Measurements from ENCODE around the gene GZMM. TPM values are rescaled to one million over a fixed set of nuclear protein-coding genes. Genes with fewer than 3 reads are reported as not detected.
A peak's percentile ranks its signal among the peaks of the same experiment; 100 is the strongest.

Gene GZMM
- total and polyA plus RNA-seq, 9 donors: 0.15 to 0.56 (median 0.25) TPM; not detected in 1

- H3K4me1 ChIP-seq (ENCODE audit: control insufficient read depth, insufficient read depth, low read length): peaks cover 15% of the 10 kb centered on the region
- no peak overlapping the region for H3K27ac ChIP-seq (ENCODE audit: low read length)
- H3K4me3 ChIP-seq (ENCODE audit: low read length): no peak overlapping the region
- H3K9me3 ChIP-seq (replicated peaks; ENCODE audit: control insufficient read depth, low read depth, low read length): no peaks in the 10 kb centered on the region
- 7% methylated on average over 23 of the region's 41 CpGs for WGBS (ENCODE audit: insufficient coverage)
- no peak for DNase-seq
- no peaks in the 10 kb centered on the region for H3K36me3 ChIP-seq (ENCODE audit: control insufficient read depth, insufficient read depth, low read length)
- H3K27me3 ChIP-seq (ENCODE audit: control insufficient read depth, insufficient read depth, low read length): peaks cover 84% of the 10 kb centered on the region
Measured at GRCh38 chr19:590750-591098, 46.9 kb downstream of the GZMM start.

GRCh38 chr19:591099-591958 lies 47.5 kb downstream of the GZMM start:
- Histone ChIP-seq H3K36me3 (ENCODE audit: control insufficient read depth, insufficient read depth, low read length) (no peaks in the 10 kb centered on the region), H3K4me1 (ENCODE audit: control insufficient read depth, insufficient read depth, low read length) (peaks cover 15% of the 10 kb centered on the region), H3K27ac (ENCODE audit: low read length) (no peak overlapping the region), H3K4me3 (ENCODE audit: low read length) (no peak overlapping the region), H3K9me3 (replicated peaks; ENCODE audit: control insufficient read depth, low read depth, low read length) (no peaks in the 10 kb centered on the region), H3K27me3 (ENCODE audit: control insufficient read depth, insufficient read depth, low read length) (peaks cover 86% of the 10 kb centered on the region)
- DNase-seq: peak; percentile 47
- WGBS (ENCODE audit: insufficient coverage): 27% methylated on average over 71 of the region's 75 CpGs

GRCh38 chr19:592101-592500 lies 48.2 kb downstream of the GZMM start:
- WGBS (ENCODE audit: insufficient coverage): 66% methylated on average over 9 of the region's 19 CpGs

GRCh38 chr19:593055-593454 lies 49.2 kb downstream of the GZMM start:
- DNase-seq: no peak
- Histone ChIP-seq H3K27me3 (ENCODE audit: control insufficient read depth, insufficient read depth, low read length) (peaks cover 84% of the 10 kb centered on the region), H3K36me3 (ENCODE audit: control insufficient read depth, insufficient read depth, low read length) (no peaks in the 10 kb centered on the region), H3K9me3 (replicated peaks; ENCODE audit: control insufficient read depth, low read depth, low read length) (no peaks in the 10 kb centered on the region), H3K4me1 (ENCODE audit: control insufficient read depth, insufficient read depth, low read length) (peaks cover 12% of the 10 kb centered on the region), H3K4me3 (ENCODE audit: low read length) (no peak overlapping the region), H3K27ac (ENCODE audit: low read length) (no peak overlapping the region)
- 80% methylated on average over 15 of the region's 18 CpGs for WGBS (ENCODE audit: insufficient coverage)

More at GRCh38 chr19:592101-592500, 48.2 kb downstream of the GZMM start:
- H3K9me3 ChIP-seq (replicated peaks; ENCODE audit: control insufficient read depth, low read depth, low read length): no peaks in the 10 kb centered on the region
- H3K4me1 ChIP-seq (ENCODE audit: control insufficient read depth, insufficient read depth, low read length): peaks cover 15% of the 10 kb centered on the region
- no peak overlapping the region for H3K4me3 ChIP-seq (ENCODE audit: low read length)
- no peaks in the 10 kb centered on the region for H3K36me3 ChIP-seq (ENCODE audit: control insufficient read depth, insufficient read depth, low read length)
- H3K27me3 ChIP-seq (ENCODE audit: control insufficient read depth, insufficient read depth, low read length): peaks cover 86% of the 10 kb centered on the region
- no peak overlapping the region for H3K27ac ChIP-seq (ENCODE audit: low read length)
- no peak for DNase-seq

- H3K9me3 ChIP-seq (replicated peaks; ENCODE audit: control insufficient read depth, low read depth, low read length): no peaks in the 10 kb centered on the region
- H3K27me3 ChIP-seq (ENCODE audit: control insufficient read depth, insufficient read depth, low read length): peaks cover 79% of the 10 kb centered on the region
- no peak overlapping the region for H3K27ac ChIP-seq (ENCODE audit: low read length)
- peaks cover 8% of the 10 kb centered on the region for H3K4me1 ChIP-seq (ENCODE audit: control insufficient read depth, insufficient read depth, low read length)
- DNase-seq: no peak
- no peaks in the 10 kb centered on the region for H3K36me3 ChIP-seq (ENCODE audit: control insufficient read depth, insufficient read depth, low read length)
- WGBS (ENCODE audit: insufficient coverage): 68% methylated on average over 6 of the region's 9 CpGs
- no peak overlapping the region for H3K4me3 ChIP-seq (ENCODE audit: low read length)
Measured at GRCh38 chr19:593505-593904, 49.7 kb downstream of the GZMM start.

- Histone ChIP-seq H3K27me3 (ENCODE audit: control insufficient read depth, insufficient read depth, low read length) (peaks cover 75% of the 10 kb centered on the region), H3K27ac (ENCODE audit: low read length) (no peak overlapping the region), H3K9me3 (replicated peaks; ENCODE audit: control insufficient read depth, low read depth, low read length) (no peaks in the 10 kb centered on the region), H3K4me1 (ENCODE audit: control insufficient read depth, insufficient read depth, low read length) (peaks cover under 1% of the 10 kb centered on the region), H3K36me3 (ENCODE audit: control insufficient read depth, insufficient read depth, low read length) (no peaks in the 10 kb centered on the region), H3K4me3 (ENCODE audit: low read length) (no peak overlapping the region)
- DNase-seq: no peak
- 56% methylated on average over 16 of the region's 24 CpGs for WGBS (ENCODE audit: insufficient coverage)
Measured at GRCh38 chr19:594265-594870, 50.5 kb downstream of the GZMM start.

- Histone ChIP-seq H3K27ac (ENCODE audit: low read length) (no peak overlapping the region), H3K4me3 (ENCODE audit: low read length) (no peak overlapping the region), H3K27me3 (ENCODE audit: control insufficient read depth, insufficient read depth, low read length) (peaks cover 72% of the 10 kb centered on the region), H3K36me3 (ENCODE audit: control insufficient read depth, insufficient read depth, low read length) (no peaks in the 10 kb centered on the region), H3K9me3 (replicated peaks; ENCODE audit: control insufficient read depth, low read depth, low read length) (no peaks in the 10 kb centered on the region), H3K4me1 (ENCODE audit: control insufficient read depth, insufficient read depth, low read length) (no peaks in the 10 kb centered on the region)
- DNase-seq: no peak
- 47% methylated on average over 30 of the region's 42 CpGs for WGBS (ENCODE audit: insufficient coverage)
Measured at GRCh38 chr19:595326-596262, 51.7 kb downstream of the GZMM start.

GRCh38 chr19:596263-596655 lies 52.4 kb downstream of the GZMM start:
- Histone ChIP-seq H3K4me3 (ENCODE audit: low read length) (no peak overlapping the region), H3K4me1 (ENCODE audit: control insufficient read depth, insufficient read depth, low read length) (no peaks in the 10 kb centered on the region), H3K27ac (ENCODE audit: low read length) (no peak overlapping the region), H3K9me3 (replicated peaks; ENCODE audit: control insufficient read depth, low read depth, low read length) (no peaks in the 10 kb centered on the region), H3K36me3 (ENCODE audit: control insufficient read depth, insufficient read depth, low read length) (no peaks in the 10 kb centered on the region), H3K27me3 (ENCODE audit: control insufficient read depth, insufficient read depth, low read length) (peaks cover 65% of the 10 kb centered on the region)
- 60% methylated on average over 14 of the region's 16 CpGs for WGBS (ENCODE audit: insufficient coverage)
- no peak for DNase-seq

GRCh38 chr19:597406-598315 lies 53.8 kb downstream of the GZMM start:
- H3K27ac ChIP-seq (ENCODE audit: low read length): no peak overlapping the region
- H3K4me1 ChIP-seq (ENCODE audit: control insufficient read depth, insufficient read depth, low read length): no peaks in the 10 kb centered on the region
- 69% methylated on average over 16 of the region's 18 CpGs for whole genome bisulfite sequencing (ENCODE audit: insufficient coverage)
- peaks cover 51% of the 10 kb centered on the region for H3K27me3 ChIP-seq (ENCODE audit: control insufficient read depth, insufficient read depth, low read length)
- no peak for DNase-seq
- no peaks in the 10 kb centered on the region for H3K36me3 ChIP-seq (ENCODE audit: control insufficient read depth, insufficient read depth, low read length)
- H3K9me3 ChIP-seq (replicated peaks; ENCODE audit: control insufficient read depth, low read depth, low read length): no peaks in the 10 kb centered on the region
- H3K4me3 ChIP-seq (ENCODE audit: low read length): no peak overlapping the region
